GM13976 (cell line): Measurements from ENCODE around the gene CEACAM7.

Experiments
- DNase-seq: peaks from one replicate; pipeline ENCODE4 v3.0.0; 2012; ENCODE audit warnings: low spot score
- CTCF ChIP-seq: IDR thresholded peaks from 2 replicates; pipeline ENCODE4 v1.5.1; 2012; ENCODE audit warnings: borderline replicate concordance, mild to moderate bottlenecking; ENCODE audit not compliant: insufficient read depth; ENCODE audit errors: extremely low read depth, missing control alignments, control extremely low read depth
- in situ Hi-C: fragments of 300-500 bp; cut with MboI; formaldehyde crosslinking; loops from one replicate; pipeline ENCODE4 v1.12.0; 2022; ENCODE audit warnings: low sequenced_read_pairs, mixed read lengths, inconsistent platforms; ENCODE audit not compliant: unreplicated experiment

CEACAM7 gene

GRCh38 chr19:41707502-41707812 is 19.4 kb upstream of the CEACAM7 start:
- no peak for DNase-seq
- in situ Hi-C loops, result no loop called here

GRCh38 chr19:41706741-41707501 is 18.9 kb upstream of the CEACAM7 start:
- in situ Hi-C loops, result no loop called here
- TF ChIP-seq CTCF, result peak; percentile 76
- DNase-seq, result peak; percentile 90

More at GRCh38 chr19:41707502-41707812, 19.4 kb upstream of the CEACAM7 start:
- TF ChIP-seq CTCF, result no peak

GRCh38 chr19:41705393-41706174 is 17.5 kb upstream of the CEACAM7 start:
- DNase-seq, result peak; percentile 56
- TF ChIP-seq CTCF, result no peak
- in situ Hi-C loops, result no loop called here

GRCh38 chr19:41703602-41704293 is 15.7 kb upstream of the CEACAM7 start:
- DNase-seq, result no peak
- in situ Hi-C loops, result no loop called here
- TF ChIP-seq CTCF, result no peak

GRCh38 chr19:41702171-41702651 is 14.1 kb upstream of the CEACAM7 start:
- in situ Hi-C loops, result no loop called here
- DNase-seq, result no peak
- TF ChIP-seq CTCF, result no peak

- no peak for DNase-seq
Measured at GRCh38 chr19:41701401-41702075, 13.5 kb upstream of the CEACAM7 start.

More at GRCh38 chr19:41701401-41702075, 13.5 kb upstream of the CEACAM7 start:
- TF ChIP-seq CTCF, result peak; percentile 30
- in situ Hi-C loops, result no loop called here
